DOHH2 (cell line): ENCODE measurements around the gene MAP3K5.

Experiments
- H3F3A ChIP-seq: fragments of 200-600 bp; sonication (generic), shearing (Covaris generic); 2 replicates; pipeline ENCODE4 v1.6.0; 2016; ENCODE audit warnings: antibody characterized with exemption, mild to moderate bottlenecking; ENCODE audit not compliant: control insufficient read depth, insufficient read depth
- H3K27ac ChIP-seq: fragments of 200-600 bp; sonication (generic); 2 replicates; pipeline ENCODE4 v1.5.1; 2014; ENCODE audit warnings: low read depth, mild to moderate bottlenecking, low read length, moderate library complexity
- H3K27me3 ChIP-seq: fragments of 200-600 bp; sonication (generic); 2 replicates; pipeline ENCODE4 v1.6.1; 2014; ENCODE audit warnings: mild to moderate bottlenecking, low read length, mixed read lengths; ENCODE audit not compliant: control insufficient read depth
- H3K36me3 ChIP-seq: fragments of 200-600 bp; sonication (generic); 2 replicates; pipeline ENCODE4 v1.6.1; 2014; ENCODE audit warnings: mild to moderate bottlenecking, low read length, moderate library complexity, mixed read lengths; ENCODE audit not compliant: control insufficient read depth
- H3K4me1 ChIP-seq: fragments of 200-600 bp; sonication (generic); 2 replicates; pipeline ENCODE4 v1.6.1; 2014; ENCODE audit warnings: mild to moderate bottlenecking, low read length, mixed read lengths; ENCODE audit not compliant: control insufficient read depth
- H3K4me2 ChIP-seq: fragments of 200-600 bp; sonication (generic); 2 replicates; pipeline ENCODE4 v1.6.0; 2014; ENCODE audit warnings: mild to moderate bottlenecking, low read length, moderate library complexity
- H3K4me3 ChIP-seq: fragments of 200-600 bp; sonication (generic); 2 replicates; pipeline ENCODE4 v1.5.1; 2014; ENCODE audit warnings: mild to moderate bottlenecking, low read length, mixed read lengths
- H3K79me2 ChIP-seq: fragments of 200-600 bp; sonication (generic); 2 replicates; pipeline ENCODE4 v1.6.1; 2014; ENCODE audit warnings: mild to moderate bottlenecking, low read length, mixed read lengths; ENCODE audit not compliant: control insufficient read depth
- H3K9me2 ChIP-seq: fragments of 200-600 bp; sonication (generic); replicated peaks from 2 replicates; pipeline ENCODE4 v1.6.1; 2014; ENCODE audit warnings: mild to moderate bottlenecking, low read length, mixed read lengths; ENCODE audit not compliant: control insufficient read depth
- H3K9me3 ChIP-seq: fragments of 200-600 bp; sonication (generic); 2 replicates; pipeline ENCODE4 v1.6.1; 2014; ENCODE audit warnings: antibody characterized with exemption, low read length, mixed read lengths; ENCODE audit not compliant: control insufficient read depth, insufficient read depth
- H4K20me1 ChIP-seq: fragments of 200-600 bp; sonication (generic); 2 replicates; pipeline ENCODE4 v1.6.0; 2014; ENCODE audit warnings: low read depth, mild to moderate bottlenecking, antibody characterized with exemption, low read length, moderate library complexity; ENCODE audit not compliant: control insufficient read depth, insufficient read depth
- EZH2phosphoT487 ChIP-seq: fragments of 200-600 bp; sonication (generic); IDR thresholded peaks from 2 replicates; pipeline ENCODE4 v1.6.1; 2017; ENCODE audit warnings: borderline replicate concordance, mild to moderate bottlenecking, antibody characterized with exemption, low read length, moderate library complexity, mixed read lengths
- TF ChIP-seq, protein P1 (sequence below): fragments of 200-600 bp; sonication (generic); IDR thresholded peaks from one replicate; pipeline ENCODE4 v1.5.1; 2014; ENCODE audit warnings: antibody characterized with exemption, mild to moderate bottlenecking, low read depth, low read length; ENCODE audit not compliant: poor library complexity, severe bottlenecking

MAP3K5 gene

GRCh38 chr6:136546331-136546730, 245.9 kb downstream of the MAP3K5 start:
- H3K4me1 ChIP-seq = no peaks in the 10 kb centered on the region

DNA sequence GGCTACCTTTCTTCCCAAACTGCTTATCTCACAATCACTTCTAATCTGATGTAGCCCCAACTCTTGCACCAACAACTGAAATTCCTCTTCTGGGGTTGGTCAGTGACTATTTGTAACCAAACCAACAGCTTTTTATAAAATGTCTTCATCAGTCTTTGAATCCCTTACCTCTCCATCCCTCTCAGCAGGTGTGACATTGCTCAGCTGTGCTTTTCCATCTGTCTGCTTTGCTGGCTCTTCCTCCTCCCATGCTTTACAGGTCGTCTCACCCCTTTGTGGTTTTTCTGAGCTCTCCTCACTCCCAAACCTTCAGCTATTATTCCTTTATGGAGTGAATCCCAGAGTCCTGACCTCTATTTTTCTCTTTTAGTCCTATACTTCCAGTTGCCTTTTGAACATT, 248.0 kb downstream of the MAP3K5 start:
- Histone ChIP-seq H3K4me1 (no peaks in the 10 kb centered on the region), H3F3A (no peaks in the 10 kb centered on the region), H4K20me1 (no peaks in the 10 kb centered on the region), H3K4me3 (no peak overlapping the region), H3K9me3 (no peaks in the 10 kb centered on the region), H3K27me3 (peaks cover 19% of the 10 kb centered on the region), H3K79me2 (no peaks in the 10 kb centered on the region), H3K9me2 (no peaks in the 10 kb centered on the region), H3K27ac (no peak overlapping the region), H3K4me2 (no peak overlapping the region), H3K36me3 (no peaks in the 10 kb centered on the region)
- TF ChIP-seq EZH2phosphoT487 = no peak
- TF ChIP-seq, protein P1, sequence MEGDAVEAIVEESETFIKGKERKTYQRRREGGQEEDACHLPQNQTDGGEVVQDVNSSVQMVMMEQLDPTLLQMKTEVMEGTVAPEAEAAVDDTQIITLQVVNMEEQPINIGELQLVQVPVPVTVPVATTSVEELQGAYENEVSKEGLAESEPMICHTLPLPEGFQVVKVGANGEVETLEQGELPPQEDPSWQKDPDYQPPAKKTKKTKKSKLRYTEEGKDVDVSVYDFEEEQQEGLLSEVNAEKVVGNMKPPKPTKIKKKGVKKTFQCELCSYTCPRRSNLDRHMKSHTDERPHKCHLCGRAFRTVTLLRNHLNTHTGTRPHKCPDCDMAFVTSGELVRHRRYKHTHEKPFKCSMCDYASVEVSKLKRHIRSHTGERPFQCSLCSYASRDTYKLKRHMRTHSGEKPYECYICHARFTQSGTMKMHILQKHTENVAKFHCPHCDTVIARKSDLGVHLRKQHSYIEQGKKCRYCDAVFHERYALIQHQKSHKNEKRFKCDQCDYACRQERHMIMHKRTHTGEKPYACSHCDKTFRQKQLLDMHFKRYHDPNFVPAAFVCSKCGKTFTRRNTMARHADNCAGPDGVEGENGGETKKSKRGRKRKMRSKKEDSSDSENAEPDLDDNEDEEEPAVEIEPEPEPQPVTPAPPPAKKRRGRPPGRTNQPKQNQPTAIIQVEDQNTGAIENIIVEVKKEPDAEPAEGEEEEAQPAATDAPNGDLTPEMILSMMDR = no peak

More at GRCh38 chr6:136546331-136546730, 245.9 kb downstream of the MAP3K5 start:
- Histone ChIP-seq H3F3A (no peaks in the 10 kb centered on the region), H3K9me3 (no peaks in the 10 kb centered on the region), H3K27me3 (peaks cover 13% of the 10 kb centered on the region), H3K27ac (no peak overlapping the region), H4K20me1 (no peaks in the 10 kb centered on the region), H3K36me3 (no peaks in the 10 kb centered on the region), H3K4me3 (no peak overlapping the region), H3K79me2 (no peaks in the 10 kb centered on the region), H3K4me2 (no peak overlapping the region), H3K9me2 (no peaks in the 10 kb centered on the region)
- TF ChIP-seq, protein P1 = no peak
- no peak for TF ChIP-seq EZH2phosphoT487

DNA sequence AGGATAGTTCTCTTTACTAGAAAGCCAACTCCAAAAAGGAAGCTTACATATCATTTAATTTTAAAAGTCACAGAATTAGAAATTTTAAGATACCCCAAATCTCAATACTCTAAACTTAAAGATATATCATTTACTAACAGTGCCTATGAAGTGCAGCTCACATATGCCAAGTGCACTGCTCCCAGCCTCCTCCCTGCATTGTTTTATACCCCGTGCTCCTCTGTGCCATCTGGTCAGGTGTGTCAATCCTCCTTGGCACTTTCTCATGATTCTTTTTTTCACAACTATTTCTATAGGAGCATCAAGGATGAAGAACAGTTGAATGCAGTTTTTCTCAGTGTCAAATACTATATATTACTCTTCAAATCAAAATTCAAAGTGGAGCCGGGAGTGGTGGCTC, 250.9 kb downstream of the MAP3K5 start:
- Histone ChIP-seq H3K27ac (no peak overlapping the region), H3K9me3 (no peaks in the 10 kb centered on the region), H3K27me3 (peaks cover 14% of the 10 kb centered on the region), H3K4me2 (no peak overlapping the region), H3K4me3 (no peak overlapping the region), H3K79me2 (no peaks in the 10 kb centered on the region), H3K9me2 (no peaks in the 10 kb centered on the region), H4K20me1 (no peaks in the 10 kb centered on the region), H3K4me1 (no peaks in the 10 kb centered on the region), H3K36me3 (no peaks in the 10 kb centered on the region), H3F3A (no peaks in the 10 kb centered on the region)
- TF ChIP-seq, protein P1 = no peak
- TF ChIP-seq EZH2phosphoT487 = no peak
